BJ (cell line): ENCODE measurements around the gene AIFM2. TPM values are rescaled to one million over a fixed set of nuclear protein-coding genes. Genes with fewer than 3 reads are reported as not detected.

Source experiments
- CTCF ChIA-PET: fragments of 350-600 bp; formaldehyde crosslinking; extraction: SDS; loops from one replicate; lab custom pipeline; 2021; ENCODE audit warnings: antibody characterized with exemption, inconsistent platforms; lab: Yijun Ruan, JAX
- POLR2A ChIA-PET: fragments of 300-600 bp; sonication (Branson Sonifier 250); formaldehyde crosslinking; extraction: SDS; loops from one replicate; lab custom pipeline; 2021; ENCODE audit warnings: antibody characterized with exemption; lab: Charles Lee
- DNase-seq: peaks from one replicate; pipeline ENCODE4 v3.0.0-alpha.2; 2011; ENCODE audit warnings: low read depth
- H3K27me3 ChIP-seq: 2 replicates; pipeline ENCODE4 v1.6.0; 2011; ENCODE audit warnings: low read length; ENCODE audit not compliant: control insufficient read depth, insufficient read depth
- H3K36me3 ChIP-seq: 2 replicates; pipeline ENCODE4 v1.5.1; 2011; ENCODE audit warnings: low read length; ENCODE audit not compliant: control insufficient read depth, insufficient read depth
- H3K4me3 ChIP-seq: 2 replicates; pipeline ENCODE4 v1.5.1; 2011; ENCODE audit warnings: low read depth, mild to moderate bottlenecking, control low read depth, low read length
- CTCF ChIP-seq: IDR thresholded peaks from 2 replicates; pipeline ENCODE4 v1.5.1; 2011; ENCODE audit warnings: low read depth, mild to moderate bottlenecking, control low read depth, inconsistent platforms, low read length, moderate library complexity; ENCODE audit not compliant: insufficient read depth
- polyA plus RNA-seq: library from polyadenylated mRNA; depleted of rRNA; stranded (reverse); fragments of >200 nt; gene quantifications from 2 replicates; pipeline ENCODE4 v1.2.3, GENCODE V29; 2011

AIFM2 gene
- polyA plus RNA-seq, 1 experiment: 18.4 TPM

DNA sequence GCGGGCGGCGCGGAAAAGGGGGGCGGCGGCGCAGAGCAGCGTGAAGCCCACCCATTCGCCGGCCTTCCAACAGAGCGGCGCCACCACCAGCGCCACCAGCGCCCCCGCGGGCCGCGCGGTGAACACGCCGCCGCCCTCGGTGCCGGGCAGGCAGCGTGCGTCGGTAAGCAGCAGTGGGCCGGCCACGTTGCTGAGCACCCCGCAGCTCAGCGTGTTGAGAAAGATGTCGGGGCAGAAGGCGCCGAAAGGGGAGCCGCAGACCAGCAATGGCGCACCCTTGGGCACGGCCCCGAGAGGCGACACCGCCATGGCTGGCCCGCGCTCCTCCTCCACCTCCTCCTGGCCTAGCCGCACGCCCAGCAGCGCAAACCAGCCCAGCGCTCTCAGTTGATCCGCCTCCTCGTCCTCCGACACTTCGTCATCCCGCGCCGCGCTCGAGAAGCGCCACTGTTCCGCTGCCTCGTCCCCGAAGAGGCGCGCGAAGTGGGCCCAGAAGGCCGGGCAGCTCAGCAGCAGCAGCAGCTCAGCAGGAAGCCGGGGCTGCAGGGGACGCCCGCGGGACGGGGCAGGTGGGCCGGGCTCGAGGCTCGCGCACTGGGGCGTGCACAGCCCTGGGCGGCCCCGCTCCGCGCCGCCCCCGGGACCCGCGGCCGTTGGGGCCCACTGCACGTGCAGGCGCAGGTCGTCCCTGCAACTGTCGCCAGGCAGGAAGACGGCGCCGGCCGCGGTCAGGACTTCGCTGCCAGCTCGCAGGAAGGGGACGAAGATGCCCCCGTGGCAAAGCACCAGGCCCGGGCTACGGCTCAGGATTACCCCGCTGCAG is 13.3 kb upstream of the AIFM2 start:
- H3K4me3 ChIP-seq: peak overlapping the region; percentile 51
- H3K36me3 ChIP-seq: peaks cover 5% of the 10 kb centered on the region
- DNase-seq: no peak
- no peaks in the 10 kb centered on the region for H3K27me3 ChIP-seq
- peak; percentile 20 for TF ChIP-seq CTCF
- CTCF ChIA-PET: interaction anchor here (0.6 to 5.5 kb wide), 44 partner anchors 10 to 1929 kb away, joined by 3 to 46 read pairs (median 4); partner anchors contain the start of genes AIFM2, PPA1 and SAR1A
- POLR2A ChIA-PET: interaction anchor here (0.6 to 1.8 kb wide), 4 partner anchors 9 to 260 kb away, joined by 3 to 9 read pairs (median 4); partner anchors contain the start of gene SAR1A

DNA sequence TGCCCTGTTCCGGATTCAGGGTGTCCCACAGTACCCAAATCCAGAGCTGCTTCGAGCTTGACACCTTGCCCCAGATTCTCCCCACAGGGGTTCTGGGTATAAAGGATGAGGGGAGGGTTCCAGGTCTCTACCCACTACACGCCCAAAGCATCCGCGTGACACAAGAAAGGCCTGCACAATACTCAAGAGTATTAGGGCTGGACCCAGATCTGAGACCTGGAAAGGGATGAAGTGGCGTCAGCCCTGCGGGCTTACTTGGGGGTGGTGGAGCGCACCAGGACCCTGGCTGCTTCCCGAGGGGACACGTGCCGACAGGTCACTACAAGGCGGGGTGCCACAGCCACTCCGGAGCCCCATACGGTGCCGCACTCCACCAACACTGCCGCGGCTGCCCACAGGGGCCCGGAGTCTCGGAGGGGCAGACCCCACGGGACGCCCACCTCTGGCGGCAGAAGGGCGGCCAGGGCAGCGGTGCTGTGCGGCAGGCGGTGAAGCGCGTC is 12.6 kb upstream of the AIFM2 start:
- CTCF ChIA-PET: interaction anchor here (0.6 to 5.5 kb wide), 12 partner anchors 10 to 261 kb away, joined by 3 to 46 read pairs (median 4); partner anchors contain the start of gene AIFM2

GRCh38 chr10:70144372-70145110 is 11.9 kb upstream of the AIFM2 start:
- Histone ChIP-seq H3K36me3 (peaks cover 3% of the 10 kb centered on the region; the same call in 1 of the 2 replicates), H3K4me3 (no peak overlapping the region), H3K27me3 (no peaks in the 10 kb centered on the region)
- DNase-seq: no peak
- CTCF ChIA-PET: interaction anchor here (0.6 to 5.5 kb wide), 10 partner anchors 9 to 127 kb away, joined by 3 to 46 read pairs (median 3); partner anchors contain the start of gene AIFM2
- TF ChIP-seq CTCF: no peak
- POLR2A ChIA-PET: no interaction called here

More for the DNA sequence above, 12.6 kb upstream of the AIFM2 start:
- H3K36me3 ChIP-seq: peaks cover 5% of the 10 kb centered on the region
- POLR2A ChIA-PET: no interaction called here
- H3K27me3 ChIP-seq: no peaks in the 10 kb centered on the region
- DNase-seq: no peak
- no peak for TF ChIP-seq CTCF
- peak overlapping the region; percentile 51 for H3K4me3 ChIP-seq

GRCh38 chr10:70142555-70142954 is 9.9 kb upstream of the AIFM2 start:
- Histone ChIP-seq H3K27me3 (no peaks in the 10 kb centered on the region), H3K36me3 (peaks cover 2% of the 10 kb centered on the region), H3K4me3 (no peak overlapping the region)
- CTCF ChIA-PET: interaction anchor here (1.1 to 1.2 kb wide), 2 partner anchors 55 to 245 kb away, joined by 3 read pairs; no protein-coding TSS in a partner anchor
- DNase-seq: no peak
- POLR2A ChIA-PET: no interaction called here
- no peak for TF ChIP-seq CTCF
